GM21737 (cell line): ENCODE data around the gene NKAIN2.
"Not testable (repeated sequence)": the region's sequence is repeated elsewhere in the genome, so short reads cannot be mapped to it uniquely, and the experiment has no call there.

Experiments
- ATAC-seq: cut with Tn5 transposase; IDR thresholded peaks from one replicate; pipeline ENCODE4 v1.9.1; 2021; ENCODE audit warnings: mild to moderate bottlenecking, moderate library complexity; ENCODE audit not compliant: unreplicated experiment

NKAIN2 gene

DNA sequence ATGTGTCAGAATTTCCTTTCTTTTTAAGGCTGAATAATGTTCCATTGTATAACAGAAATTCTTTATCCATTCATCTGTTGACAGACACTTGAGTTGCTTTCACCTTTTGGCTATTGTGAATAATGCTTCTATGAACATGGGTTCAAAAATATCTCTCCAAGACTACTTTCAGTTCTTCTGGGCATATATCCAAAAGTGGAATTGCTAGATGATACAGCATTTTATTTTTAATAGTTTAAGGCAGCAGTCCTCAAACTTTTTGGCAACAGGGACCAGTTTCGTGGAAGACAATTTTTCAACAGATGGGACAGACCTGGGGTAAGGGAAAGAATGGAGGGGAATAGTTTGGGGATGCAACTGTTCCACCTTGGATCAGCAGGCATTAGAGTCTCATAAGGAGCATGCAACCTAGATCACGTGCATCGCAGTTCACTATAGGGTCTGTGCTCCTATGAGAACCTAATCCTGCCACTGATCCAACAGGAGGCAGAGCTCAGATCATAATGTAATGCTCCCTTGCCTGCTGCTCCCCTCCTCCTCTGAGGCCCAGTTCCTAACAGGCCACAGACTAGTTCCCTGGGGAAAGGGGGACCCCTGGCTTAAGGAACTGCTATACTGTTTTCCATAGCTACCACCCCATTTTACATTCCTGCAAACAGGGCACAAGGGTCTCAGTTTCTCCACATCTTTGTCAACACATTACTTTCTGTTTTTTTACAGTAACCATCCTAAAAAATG lies 918.6 kb downstream of the NKAIN2 start:
- no peak for ATAC-seq

- ATAC-seq, result no peak
These were observed 920.0 kb downstream of the NKAIN2 start for GRCh38 chr6:124723671-124724070.

GRCh38 chr6:124737804-124738203 lies 934.1 kb downstream of the NKAIN2 start:
- not testable (repeated sequence) for ATAC-seq

DNA sequence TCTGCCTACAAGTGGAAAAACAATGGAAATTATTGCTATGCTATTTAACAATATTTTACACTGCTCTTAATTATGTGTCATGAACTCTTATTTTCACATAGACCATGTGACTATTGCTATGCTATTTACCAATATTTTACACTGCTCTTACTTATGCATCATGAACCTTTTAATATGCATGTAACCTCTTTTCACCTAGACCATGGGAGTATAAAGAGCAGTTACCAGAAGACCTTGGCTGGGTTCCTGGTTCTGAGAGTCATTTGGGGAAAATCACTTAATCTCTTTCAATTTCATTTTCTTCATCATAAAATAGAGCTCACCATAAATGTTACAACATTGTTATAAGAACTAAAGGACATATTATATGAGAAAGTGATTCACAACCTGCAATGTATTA lies 934.8 kb downstream of the NKAIN2 start:
- no peak for ATAC-seq

GRCh38 chr6:124741341-124741740 lies 937.7 kb downstream of the NKAIN2 start:
- ATAC-seq, result no peak

DNA sequence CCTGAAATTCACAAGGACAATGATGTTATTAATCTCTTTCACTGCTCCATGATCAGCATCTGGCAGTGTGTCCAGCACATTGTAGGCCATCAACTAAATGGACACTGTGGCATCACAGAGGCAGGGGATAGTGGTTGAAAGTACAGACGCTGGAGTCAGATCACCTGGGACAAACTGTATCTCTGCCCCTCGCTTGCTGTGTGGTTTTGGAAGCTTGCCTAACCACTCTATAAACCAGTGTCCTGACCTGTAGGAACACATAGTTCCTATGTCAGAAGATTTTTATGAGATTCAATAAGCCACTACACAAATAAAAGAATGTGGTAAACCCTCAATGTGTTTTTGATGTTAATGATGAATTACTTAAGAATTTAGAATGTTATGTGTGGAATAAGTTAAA lies 939.3 kb downstream of the NKAIN2 start:
- ATAC-seq, result no peak

GRCh38 chr6:124743420-124743819 lies 939.8 kb downstream of the NKAIN2 start:
- no peak for ATAC-seq

- no peak for ATAC-seq
These were observed 943.7 kb downstream of the NKAIN2 start for GRCh38 chr6:124747349-124747748.

GRCh38 chr6:124748778-124749177 lies 945.1 kb downstream of the NKAIN2 start:
- ATAC-seq, result no peak

- ATAC-seq, result no peak
These were observed 949.3 kb downstream of the NKAIN2 start for GRCh38 chr6:124753001-124753400.

DNA sequence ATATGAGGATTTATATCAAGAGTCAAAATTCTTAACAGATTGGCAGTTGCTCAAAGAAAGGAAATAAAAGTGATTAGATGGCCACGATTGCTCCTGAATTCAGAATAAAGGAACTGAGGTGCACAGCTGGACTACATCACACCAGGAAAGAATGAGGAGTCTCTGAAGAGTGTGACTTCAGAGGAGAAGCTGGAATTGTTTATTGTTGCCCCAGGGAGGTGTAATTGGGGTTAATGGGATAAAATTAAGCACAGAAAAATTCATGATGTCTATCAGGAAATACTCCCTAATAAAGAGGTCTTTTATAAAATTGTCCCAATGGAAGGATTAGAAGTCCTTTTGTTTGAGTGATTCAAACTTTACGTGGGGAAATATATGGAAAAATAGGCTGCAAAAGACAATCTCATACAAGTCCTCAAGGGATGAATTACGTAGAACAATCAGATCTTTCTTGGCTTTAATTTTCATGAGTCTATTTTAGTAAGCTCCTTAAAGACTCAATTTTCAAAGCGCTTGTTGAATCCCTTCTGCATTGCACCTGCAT lies 950.0 kb downstream of the NKAIN2 start:
- no peak for ATAC-seq

GRCh38 chr6:124755321-124755720 lies 951.7 kb downstream of the NKAIN2 start:
- ATAC-seq, result no peak

DNA sequence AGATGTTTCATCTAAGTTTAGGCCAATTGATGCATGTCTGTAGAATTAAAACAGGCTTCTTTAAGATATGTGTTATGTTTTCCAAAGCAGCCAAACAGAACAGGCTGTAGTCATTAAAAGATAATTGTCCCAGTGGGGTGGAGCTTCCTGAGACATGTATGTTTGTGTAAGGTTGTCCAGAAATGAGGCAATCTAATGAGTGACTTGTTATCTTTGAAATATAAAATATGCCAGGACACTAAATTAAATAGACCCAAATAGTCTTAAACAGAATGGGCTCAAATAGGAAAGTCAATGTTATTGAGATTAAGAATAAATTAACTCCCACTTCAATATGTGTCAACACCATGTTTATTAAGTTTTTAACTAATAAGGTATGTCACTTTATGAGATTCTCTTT lies 953.9 kb downstream of the NKAIN2 start:
- no peak for ATAC-seq

GRCh38 chr6:124758663-124759062 lies 955.0 kb downstream of the NKAIN2 start:
- ATAC-seq, result no peak

DNA sequence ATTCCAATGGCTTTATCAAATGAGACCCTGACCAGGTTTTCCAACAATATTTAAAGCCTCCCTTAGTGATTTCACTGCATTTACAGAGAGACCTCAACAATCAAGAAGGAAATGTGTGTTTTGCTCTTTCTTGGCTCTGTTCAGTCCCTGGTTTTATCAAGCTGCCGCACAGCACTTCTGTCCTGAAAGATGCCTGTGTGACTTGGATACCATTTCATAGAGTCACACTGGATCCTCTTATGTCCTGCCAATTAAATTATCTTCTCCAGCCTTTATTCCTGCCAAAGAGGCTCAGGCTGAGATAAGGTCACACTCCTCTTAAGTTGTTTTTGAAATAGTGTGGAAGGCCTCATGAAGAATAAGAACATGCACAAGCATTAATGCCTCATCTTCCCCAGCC lies 961.6 kb downstream of the NKAIN2 start:
- no peak for ATAC-seq

GRCh38 chr6:124768224-124768623 lies 964.6 kb downstream of the NKAIN2 start:
- no peak for ATAC-seq

DNA sequence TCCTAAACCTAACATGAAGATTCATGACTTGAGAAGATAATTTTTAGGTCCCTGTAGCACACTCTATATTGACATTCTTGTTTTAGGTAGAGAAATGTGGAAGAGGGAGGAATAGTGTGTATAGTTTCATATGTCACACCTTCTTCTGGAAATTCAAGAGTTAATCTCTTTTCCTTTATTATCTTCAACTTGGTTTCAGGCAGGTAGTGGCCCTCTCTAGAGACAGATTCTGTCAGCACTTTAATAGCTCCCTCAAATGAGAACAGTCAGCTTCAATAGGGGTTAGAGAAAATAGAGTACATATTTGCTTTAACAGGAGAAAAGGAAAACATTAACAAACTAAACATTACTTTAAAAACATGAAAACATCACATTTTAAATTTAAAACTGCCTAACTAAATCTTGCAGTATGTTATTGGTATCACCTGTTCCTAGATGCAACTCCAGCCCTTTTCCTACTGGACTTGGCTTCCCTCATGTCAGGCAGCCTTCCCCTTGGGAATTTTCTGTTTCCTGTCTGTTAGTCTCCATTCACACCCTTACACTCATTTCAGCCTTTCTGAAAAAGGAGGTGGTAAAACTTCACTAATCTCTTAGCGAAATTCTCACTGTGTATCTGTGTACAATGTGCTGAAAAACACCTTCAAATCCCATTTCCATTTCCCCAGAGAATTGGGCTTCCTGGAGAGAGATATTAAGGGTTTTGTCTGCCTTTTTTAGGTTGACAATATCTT lies 966.3 kb downstream of the NKAIN2 start:
- no peak for ATAC-seq

DNA sequence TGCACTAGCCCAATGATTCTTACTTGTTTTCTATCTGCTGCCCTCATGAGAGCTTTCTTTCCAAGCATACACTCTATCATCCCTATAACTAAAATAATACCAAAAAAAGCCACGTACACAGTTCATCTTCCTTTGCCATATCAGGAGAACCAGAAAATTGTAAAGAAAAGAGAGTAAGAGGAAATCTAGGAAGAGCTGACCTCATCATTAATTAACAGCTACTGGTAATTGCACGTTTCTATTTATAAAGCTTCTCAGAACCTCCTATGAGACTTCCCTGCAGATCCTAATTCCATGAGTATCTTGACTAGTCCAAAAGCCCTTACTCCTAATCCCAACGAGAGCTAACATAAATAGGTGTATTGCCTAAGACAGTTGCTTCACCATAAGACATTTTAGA lies 967.1 kb downstream of the NKAIN2 start:
- no peak for ATAC-seq

- no peak for ATAC-seq
These were observed 969.2 kb downstream of the NKAIN2 start for GRCh38 chr6:124772733-124773319.

GRCh38 chr6:124775121-124775520 lies 971.5 kb downstream of the NKAIN2 start:
- no peak for ATAC-seq

GRCh38 chr6:124777863-124778262 lies 974.2 kb downstream of the NKAIN2 start:
- no peak for ATAC-seq

- ATAC-seq, result no peak
These were observed 977.0 kb downstream of the NKAIN2 start for GRCh38 chr6:124780623-124781022.
